NK-92 (cell line): ENCODE data around the gene GALNT13.

Experiments
- DNase-seq: peaks from one replicate; lab custom pipeline; 2025; ENCODE audit not compliant: unreplicated experiment; lab: John Stamatoyannopoulos, UW

GALNT13 gene

DNA sequence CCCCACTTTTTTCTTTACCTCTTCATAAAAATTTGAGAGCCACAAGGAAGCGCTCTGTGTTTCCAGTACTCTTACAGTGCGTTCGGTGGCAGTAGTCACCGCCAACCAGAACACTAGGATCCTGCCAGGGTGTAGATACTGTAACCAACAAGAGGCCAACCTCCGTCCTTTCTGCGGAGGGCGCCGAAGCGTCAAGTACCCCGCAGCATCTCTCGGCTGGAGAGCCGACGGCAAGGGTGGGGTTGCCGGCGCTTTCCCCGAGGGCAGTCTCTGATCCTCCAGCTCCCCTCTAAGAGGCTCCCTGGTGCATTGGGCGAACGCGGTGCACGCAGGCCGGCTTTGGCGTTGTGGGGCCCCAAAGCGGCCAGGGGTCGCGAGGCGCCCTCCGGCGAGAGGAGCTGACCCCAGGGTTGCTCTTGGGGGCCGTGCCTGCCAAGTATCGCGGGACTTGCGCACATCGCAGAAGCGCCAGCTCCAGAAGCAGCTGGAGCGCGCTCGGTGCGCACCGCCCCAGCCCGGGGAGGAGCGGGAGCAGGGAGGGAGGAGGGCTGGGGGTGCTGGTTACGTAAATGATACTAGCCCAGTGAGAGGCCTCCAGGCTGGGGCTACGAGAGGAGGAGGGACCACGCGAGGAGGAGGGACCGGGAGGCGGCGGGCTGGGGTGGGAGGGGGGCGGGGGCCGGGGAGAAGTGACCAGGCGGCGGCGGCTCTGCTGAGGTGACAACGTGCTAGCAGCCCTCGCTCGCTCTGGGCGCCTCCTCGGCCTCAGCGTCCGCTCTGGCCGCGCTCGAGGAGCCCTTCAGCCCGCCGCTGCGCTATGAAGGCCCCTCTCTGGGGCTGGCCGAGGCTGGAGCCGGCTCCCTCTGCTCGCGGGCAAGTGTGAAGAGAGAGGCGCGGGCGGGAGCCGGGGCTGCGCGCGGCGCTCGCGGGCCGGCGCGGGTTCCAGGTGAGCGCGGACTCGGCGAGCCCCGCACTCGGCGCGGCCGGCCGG is at the start of gene GALNT13:
Gene GALNT13, plus strand, starts transcription at position 692 of the 991 bp plus-strand sequence.
- no peak for DNase-seq

DNA sequence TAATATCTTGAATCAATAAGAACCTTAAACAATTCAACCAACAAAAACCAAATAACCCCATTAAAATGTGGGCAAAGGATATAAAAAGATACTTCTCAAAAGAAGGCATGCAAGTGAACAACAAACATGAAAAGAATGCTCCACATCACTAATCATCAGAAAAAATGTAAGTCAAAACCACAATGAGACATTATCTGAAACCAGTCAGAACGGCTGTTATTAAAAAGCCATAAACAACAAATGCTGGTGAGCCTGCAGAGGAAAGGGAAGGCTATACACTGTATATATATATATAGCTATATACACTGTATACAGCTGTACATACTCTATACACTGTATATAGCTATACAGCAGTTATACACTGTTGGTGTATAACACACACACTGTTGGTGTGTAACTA is 47.8 kb upstream of the GALNT13 start:
- no peak for DNase-seq

DNA sequence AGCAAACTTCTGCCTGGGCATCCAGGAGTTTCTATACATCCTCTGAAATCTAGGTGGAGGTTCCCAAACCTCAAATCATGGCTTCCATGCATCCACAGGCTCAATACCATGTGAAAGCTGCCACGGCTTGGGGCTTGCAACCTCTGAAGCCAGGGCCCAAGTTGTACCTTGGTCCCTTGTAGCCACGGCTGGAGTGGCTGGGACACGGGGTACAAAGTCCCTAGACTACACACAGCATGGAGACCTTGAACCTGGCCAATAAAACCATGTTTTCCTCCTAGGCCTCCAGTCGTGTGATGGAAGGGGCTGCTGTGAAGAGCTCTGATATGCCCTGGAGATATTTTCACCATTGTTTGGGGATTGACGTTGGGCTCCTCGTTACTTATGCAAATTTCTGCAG is 43.4 kb upstream of the GALNT13 start:
- DNase-seq: no peak

- DNase-seq: no peak
Observed at GRCh38 chr2:153834662-153835061, 37.1 kb upstream of the GALNT13 start.

- no peak for DNase-seq
Observed at GRCh38 chr2:153858250-153858649, 13.5 kb upstream of the GALNT13 start.

DNA sequence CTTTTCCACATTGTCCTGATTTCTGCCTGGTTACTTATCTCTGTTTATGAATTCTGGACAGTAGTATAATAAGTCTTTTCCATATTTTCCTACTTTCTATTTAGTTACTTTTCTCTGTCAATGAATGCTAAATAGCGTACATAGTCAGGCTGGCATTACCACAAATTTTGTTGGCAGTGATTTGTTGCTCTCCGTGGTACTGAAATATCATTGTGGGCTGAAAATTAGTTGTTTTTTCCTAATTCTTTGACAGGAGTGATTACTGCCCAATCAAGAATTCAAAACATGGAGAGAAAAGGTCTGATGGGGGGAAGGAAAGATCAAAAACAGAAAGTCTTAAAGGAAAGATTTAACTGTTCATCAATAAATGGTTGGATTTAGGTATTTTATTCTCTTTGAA is 7.7 kb upstream of the GALNT13 start:
- DNase-seq: no peak

GRCh38 chr2:153866595-153866994 is 5.1 kb upstream of the GALNT13 start:
- DNase-seq: no peak

GRCh38 chr2:153870308-153870707 is 1.4 kb upstream of the GALNT13 start:
- DNase-seq: no peak

- DNase-seq: no peak
Observed at GRCh38 chr2:153872311-153873051, 759 bp downstream of the GALNT13 start.

GRCh38 chr2:153873052-153874048 is 1.6 kb downstream of the GALNT13 start:
- no peak for DNase-seq

GRCh38 chr2:153875801-153876466 is 4.2 kb downstream of the GALNT13 start:
- no peak for DNase-seq

GRCh38 chr2:153880926-153881325 is 9.2 kb downstream of the GALNT13 start:
- DNase-seq: no peak

DNA sequence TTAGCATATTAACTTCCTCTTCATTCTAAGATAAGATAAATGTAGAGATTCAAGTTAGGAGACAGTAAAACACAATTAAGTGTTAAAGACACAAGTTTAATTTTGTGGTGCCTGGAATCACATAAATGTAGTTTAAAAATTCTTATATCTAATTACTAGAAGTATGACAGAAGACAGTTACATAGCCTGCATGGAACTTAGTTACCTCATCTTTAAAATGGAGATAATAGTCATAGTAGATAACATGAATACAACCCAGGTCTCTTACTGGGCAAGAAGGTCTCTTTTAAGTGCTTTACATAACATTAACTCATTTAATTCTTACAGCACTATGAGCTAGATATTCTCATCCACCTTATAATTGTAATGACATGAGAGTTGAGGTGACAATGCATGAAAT is 15.1 kb downstream of the GALNT13 start:
- DNase-seq: no peak

- DNase-seq: no peak
Observed at GRCh38 chr2:153890576-153890975, 18.9 kb downstream of the GALNT13 start.

DNA sequence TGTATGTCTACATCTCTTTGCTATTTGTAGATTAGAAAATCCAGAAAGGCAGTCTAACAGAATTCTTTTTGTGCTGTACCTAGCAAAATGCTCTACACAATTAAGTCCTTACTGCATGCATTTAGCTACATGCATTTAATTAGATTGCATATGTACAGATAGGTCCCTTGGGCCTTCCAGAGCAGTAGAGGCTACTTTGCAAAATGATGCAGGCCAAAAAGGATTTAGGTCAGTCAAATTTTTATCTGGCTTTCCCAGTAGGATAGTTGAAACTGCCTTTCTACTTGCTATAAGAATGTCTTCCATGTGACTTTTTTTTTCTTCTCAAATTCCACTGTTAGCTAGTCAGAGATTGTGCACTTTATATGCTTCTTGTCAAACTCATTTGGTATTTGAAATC is 19.3 kb downstream of the GALNT13 start:
- DNase-seq: no peak

DNA sequence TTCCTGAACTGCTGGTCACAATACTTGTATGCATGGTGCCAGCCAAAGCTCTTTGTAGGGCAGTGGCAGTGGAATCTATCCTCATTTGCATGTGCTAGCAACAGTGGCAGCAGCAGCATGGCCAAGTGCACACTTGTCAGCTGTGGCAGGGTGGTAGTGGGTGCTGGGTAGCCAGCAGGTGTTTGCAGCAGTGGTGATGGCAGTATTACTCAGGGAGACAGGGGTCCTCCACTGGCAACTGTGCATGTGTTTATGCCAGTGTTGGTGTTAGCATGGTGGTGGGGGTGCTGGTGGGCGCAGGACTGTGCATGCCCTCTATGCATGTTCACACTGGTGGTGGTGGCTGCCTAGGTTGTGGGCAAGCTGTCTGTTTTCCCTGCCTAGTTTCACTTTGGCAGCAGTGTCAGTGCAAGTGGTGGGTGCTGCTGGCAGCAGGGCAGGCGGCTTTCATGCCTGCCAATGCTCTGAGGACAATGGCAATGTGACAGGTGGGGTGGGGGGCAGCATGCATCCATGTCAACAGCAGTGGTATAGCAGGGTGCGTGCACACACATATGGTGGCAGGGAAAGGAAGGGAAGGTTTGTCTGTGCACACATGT is 41.2 kb downstream of the GALNT13 start:
- no peak for DNase-seq

GRCh38 chr2:153917570-153917969 is 45.8 kb downstream of the GALNT13 start:
- DNase-seq: no peak

- no peak for DNase-seq
Observed at GRCh38 chr2:153935511-153935910, 63.8 kb downstream of the GALNT13 start.

DNA sequence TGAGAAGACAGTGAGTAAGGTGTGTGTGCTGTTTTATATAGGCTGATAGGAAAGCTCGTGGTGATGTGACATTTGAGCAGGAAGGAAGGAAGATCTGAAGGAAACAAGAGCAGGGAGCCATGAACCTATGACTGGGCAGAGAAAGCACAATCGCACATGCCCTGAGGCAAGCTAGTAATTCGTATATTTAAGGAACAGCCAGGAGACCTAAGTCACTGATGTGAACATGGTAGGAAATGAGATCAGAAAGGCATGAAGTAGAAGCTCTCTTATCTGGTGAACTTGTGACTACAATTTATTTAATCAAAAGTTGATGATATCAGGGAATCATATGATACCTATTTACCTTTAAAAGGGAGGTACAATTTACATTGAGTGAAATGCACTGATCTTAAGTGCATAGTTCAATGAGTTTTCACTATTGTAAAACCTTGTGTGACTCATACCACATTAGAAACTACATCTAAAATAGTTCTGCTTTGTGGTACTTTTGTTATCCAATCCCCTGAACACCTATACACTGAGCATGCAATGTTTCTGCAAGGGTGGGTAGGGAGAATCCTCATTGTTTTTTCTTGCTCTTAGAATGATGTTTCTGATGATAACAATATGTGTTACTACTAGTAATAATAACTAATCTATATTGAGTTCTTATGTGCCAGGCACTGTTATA is 67.5 kb downstream of the GALNT13 start:
- no peak for DNase-seq
